KMS-11 (cell line): ENCODE data around the gene NLGN1.

Experiments used
- H2AFZ ChIP-seq: fragments of 200-600 bp; sonication (generic); 2 replicates; pipeline ENCODE4 v1.6.1; 2016; ENCODE audit warnings: antibody characterized with exemption, mixed run types, low read depth
- H3K27ac ChIP-seq: fragments of 200-600 bp; sonication (generic); 2 replicates; pipeline ENCODE4 v1.6.1; 2016; ENCODE audit warnings: mild to moderate bottlenecking, mixed run types
- H3K27me3 ChIP-seq: fragments of 200-600 bp; sonication (generic); 2 replicates; pipeline ENCODE4 v1.6.1; 2017; ENCODE audit warnings: mild to moderate bottlenecking, low read depth, mixed run types, moderate library complexity; ENCODE audit not compliant: insufficient read depth
- H3K36me3 ChIP-seq: fragments of 200-600 bp; sonication (generic); 2 replicates; pipeline ENCODE4 v1.6.1; 2017; ENCODE audit warnings: mild to moderate bottlenecking, mixed run types; ENCODE audit not compliant: insufficient read depth
- H3K4me1 ChIP-seq: fragments of 200-600 bp; sonication (generic); 2 replicates; pipeline ENCODE4 v1.6.1; 2016; ENCODE audit warnings: mild to moderate bottlenecking, low read depth, mixed run types; ENCODE audit not compliant: poor library complexity, severe bottlenecking
- H3K4me2 ChIP-seq: fragments of 200-600 bp; sonication (generic); 2 replicates; pipeline ENCODE4 v1.7.0; 2016; ENCODE audit warnings: mild to moderate bottlenecking, mixed run types
- H3K4me3 ChIP-seq: fragments of 200-600 bp; sonication (generic); IDR thresholded peaks from 2 replicates; pipeline ENCODE4 v1.6.1; 2017; ENCODE audit warnings: low read depth, low read length, mixed read lengths; ENCODE audit not compliant: insufficient read depth
- H3K79me2 ChIP-seq: fragments of 200-600 bp; sonication (generic); 2 replicates; pipeline ENCODE4 v1.6.1; 2016; ENCODE audit warnings: low read depth, mixed run types; ENCODE audit not compliant: insufficient read depth
- H3K9ac ChIP-seq: fragments of 200-600 bp; sonication (generic); 2 replicates; pipeline ENCODE4 v1.6.1; 2016; ENCODE audit warnings: mild to moderate bottlenecking, mixed run types
- H4K20me1 ChIP-seq: fragments of 200-600 bp; sonication (generic); 2 replicates; pipeline ENCODE4 v1.6.1; 2016; ENCODE audit warnings: mild to moderate bottlenecking, mixed run types; ENCODE audit not compliant: insufficient read depth
- TF ChIP-seq, protein P1 (sequence below): fragments of 200-600 bp; sonication (generic); conservative IDR thresholded peaks from 2 replicates; pipeline ENCODE4 v1.6.1; 2017; ENCODE audit warnings: low read depth, mild to moderate bottlenecking, antibody characterized with exemption, low read length, moderate library complexity, mixed read lengths

NLGN1 gene

DNA sequence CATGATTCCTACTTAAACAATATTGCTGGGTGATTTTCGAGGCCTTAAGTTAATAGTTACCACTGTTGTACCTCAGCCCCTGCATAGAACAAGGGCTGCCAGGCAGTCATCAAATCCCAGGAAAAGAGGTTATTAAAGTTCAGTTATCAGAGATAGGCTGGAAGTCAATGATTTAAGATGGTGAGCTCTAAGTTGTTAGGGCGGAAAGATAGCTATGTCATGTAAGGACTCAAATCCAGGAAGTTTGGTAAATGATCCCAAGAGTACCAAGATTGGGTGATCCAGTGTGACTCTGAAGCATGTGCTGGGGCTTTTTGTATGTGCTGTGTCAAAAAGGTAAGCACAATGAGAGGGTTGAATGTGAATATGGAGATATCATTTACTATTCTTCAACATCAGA is 287.9 kb downstream of the NLGN1 start:
- H3K4me1 ChIP-seq = no peaks in the 10 kb centered on the region
- H3K4me3 ChIP-seq = no peak overlapping the region
- no peaks in the 10 kb centered on the region for H3K27me3 ChIP-seq
- no peak overlapping the region for H3K9ac ChIP-seq
- H3K79me2 ChIP-seq = no peaks in the 10 kb centered on the region
- no peaks in the 10 kb centered on the region; the same call in 1 of the 2 replicates for H4K20me1 ChIP-seq
- no peak overlapping the region for H2AFZ ChIP-seq
- TF ChIP-seq, protein P1, sequence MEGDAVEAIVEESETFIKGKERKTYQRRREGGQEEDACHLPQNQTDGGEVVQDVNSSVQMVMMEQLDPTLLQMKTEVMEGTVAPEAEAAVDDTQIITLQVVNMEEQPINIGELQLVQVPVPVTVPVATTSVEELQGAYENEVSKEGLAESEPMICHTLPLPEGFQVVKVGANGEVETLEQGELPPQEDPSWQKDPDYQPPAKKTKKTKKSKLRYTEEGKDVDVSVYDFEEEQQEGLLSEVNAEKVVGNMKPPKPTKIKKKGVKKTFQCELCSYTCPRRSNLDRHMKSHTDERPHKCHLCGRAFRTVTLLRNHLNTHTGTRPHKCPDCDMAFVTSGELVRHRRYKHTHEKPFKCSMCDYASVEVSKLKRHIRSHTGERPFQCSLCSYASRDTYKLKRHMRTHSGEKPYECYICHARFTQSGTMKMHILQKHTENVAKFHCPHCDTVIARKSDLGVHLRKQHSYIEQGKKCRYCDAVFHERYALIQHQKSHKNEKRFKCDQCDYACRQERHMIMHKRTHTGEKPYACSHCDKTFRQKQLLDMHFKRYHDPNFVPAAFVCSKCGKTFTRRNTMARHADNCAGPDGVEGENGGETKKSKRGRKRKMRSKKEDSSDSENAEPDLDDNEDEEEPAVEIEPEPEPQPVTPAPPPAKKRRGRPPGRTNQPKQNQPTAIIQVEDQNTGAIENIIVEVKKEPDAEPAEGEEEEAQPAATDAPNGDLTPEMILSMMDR = no peak
- H3K27ac ChIP-seq = no peak overlapping the region
- no peak overlapping the region for H3K4me2 ChIP-seq
- no peaks in the 10 kb centered on the region for H3K36me3 ChIP-seq

DNA sequence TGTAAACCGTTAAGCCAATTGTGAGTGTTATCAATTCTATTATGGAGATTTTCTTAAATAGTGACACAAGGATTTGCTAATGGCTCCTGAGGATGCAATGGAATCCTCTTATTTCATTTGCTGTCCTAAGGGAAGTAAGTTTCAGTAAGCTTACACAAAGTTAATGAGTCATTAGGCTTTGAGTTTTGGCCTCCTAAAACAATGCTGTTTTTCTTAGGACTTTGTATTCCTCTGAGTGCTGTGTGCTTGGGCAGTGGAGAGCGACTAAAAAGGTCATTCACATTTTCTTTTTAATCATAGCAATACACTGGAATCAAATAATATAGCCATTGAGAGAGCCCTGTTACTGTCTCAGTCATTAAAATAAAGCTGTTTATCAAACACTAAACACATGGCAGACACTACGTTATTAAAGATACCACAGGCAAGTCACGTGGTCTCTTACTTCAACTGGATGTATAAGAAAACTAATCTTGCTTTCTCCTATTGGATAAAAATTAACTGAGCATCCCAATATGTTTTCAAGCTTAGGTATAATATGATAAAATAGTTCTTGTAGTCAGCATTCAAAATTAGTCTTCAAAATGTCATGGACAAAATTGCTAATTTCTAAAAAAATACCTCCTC is 290.8 kb downstream of the NLGN1 start:
- Histone ChIP-seq H4K20me1 (no peaks in the 10 kb centered on the region; the same call in 1 of the 2 replicates), H3K4me3 (no peak overlapping the region), H3K9ac (no peak overlapping the region), H3K27me3 (no peaks in the 10 kb centered on the region), H3K36me3 (no peaks in the 10 kb centered on the region), H3K4me2 (no peak overlapping the region), H3K27ac (no peak overlapping the region), H3K79me2 (no peaks in the 10 kb centered on the region), H3K4me1 (no peaks in the 10 kb centered on the region), H2AFZ (no peak overlapping the region)
- TF ChIP-seq, protein P1 = no peak

DNA sequence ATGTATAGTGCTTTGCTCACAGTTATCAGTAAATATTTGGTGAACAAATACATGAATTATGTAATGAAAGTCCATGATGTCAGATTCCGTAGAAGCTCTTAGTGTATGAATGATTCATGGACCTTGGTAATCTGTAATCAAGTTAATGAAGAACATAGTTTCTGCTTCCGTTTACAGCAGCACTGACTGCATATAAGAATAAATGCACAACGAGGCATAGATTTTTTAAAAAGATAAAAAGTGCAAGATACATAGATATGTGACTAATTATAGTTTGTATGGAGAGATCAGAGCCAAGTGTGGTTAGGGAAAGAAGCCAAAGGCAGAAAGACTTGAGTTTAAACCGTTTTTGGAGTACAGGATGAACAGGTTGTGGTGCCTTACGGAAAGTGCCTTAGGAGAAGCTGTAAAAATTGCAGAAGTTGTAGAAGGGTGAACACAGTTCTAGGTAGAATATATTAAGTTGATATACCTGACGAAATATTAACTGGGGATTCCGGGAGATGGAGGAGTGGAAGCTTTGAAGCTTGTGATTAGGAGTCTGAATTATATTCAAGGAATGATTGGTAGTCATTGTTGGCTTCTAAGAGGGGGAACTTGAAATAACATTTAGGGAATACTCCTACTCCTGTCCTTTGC is 293.1 kb downstream of the NLGN1 start:
- no peaks in the 10 kb centered on the region for H3K79me2 ChIP-seq
- H3K4me3 ChIP-seq = no peak overlapping the region
- TF ChIP-seq, protein P1 = no peak
- no peak overlapping the region for H3K4me2 ChIP-seq
- H2AFZ ChIP-seq = no peak overlapping the region
- H3K27ac ChIP-seq = no peak overlapping the region
- H3K36me3 ChIP-seq = no peaks in the 10 kb centered on the region
- no peaks in the 10 kb centered on the region for H3K4me1 ChIP-seq
- no peaks in the 10 kb centered on the region for H4K20me1 ChIP-seq
- H3K9ac ChIP-seq = no peak overlapping the region
- no peaks in the 10 kb centered on the region for H3K27me3 ChIP-seq

DNA sequence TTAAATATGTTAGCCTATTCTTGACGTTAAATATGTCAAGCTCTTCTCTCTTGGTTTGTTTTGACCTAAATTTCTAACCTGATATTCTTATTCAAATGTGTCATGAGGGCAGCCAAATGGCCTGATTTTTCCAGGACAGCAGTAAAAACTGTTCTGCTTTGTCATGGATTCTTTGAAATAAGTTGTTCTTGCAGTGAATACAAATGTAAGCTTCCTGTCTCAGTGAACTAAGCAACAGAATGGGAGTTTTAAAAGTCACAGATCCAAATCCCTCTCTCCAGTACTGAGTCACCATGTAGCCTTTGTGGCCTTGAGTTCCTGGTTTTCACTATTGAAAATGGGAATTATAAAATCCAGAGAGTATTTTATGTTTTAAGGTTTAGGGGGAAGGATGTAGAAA is 301.8 kb downstream of the NLGN1 start:
- Histone ChIP-seq H3K4me3 (no peak overlapping the region), H3K27ac (no peak overlapping the region), H3K4me2 (no peak overlapping the region), H3K9ac (no peak overlapping the region), H3K27me3 (no peaks in the 10 kb centered on the region), H3K79me2 (no peaks in the 10 kb centered on the region), H4K20me1 (no peaks in the 10 kb centered on the region), H3K36me3 (no peaks in the 10 kb centered on the region), H2AFZ (no peak overlapping the region), H3K4me1 (no peaks in the 10 kb centered on the region)
- TF ChIP-seq, protein P1 = no peak
